ENCODE measurements around the gene MOV10. TPM values are rescaled to one million over a fixed set of nuclear protein-coding genes. Genes with fewer than 3 reads are reported as not detected.

Gene MOV10
- total and polyA plus RNA-seq, 2 of the 13 experiments (the other 11 are each of a cell fraction or from before 2014, with no cell fraction given) = 56.4 to 58.2 TPM

DNA sequence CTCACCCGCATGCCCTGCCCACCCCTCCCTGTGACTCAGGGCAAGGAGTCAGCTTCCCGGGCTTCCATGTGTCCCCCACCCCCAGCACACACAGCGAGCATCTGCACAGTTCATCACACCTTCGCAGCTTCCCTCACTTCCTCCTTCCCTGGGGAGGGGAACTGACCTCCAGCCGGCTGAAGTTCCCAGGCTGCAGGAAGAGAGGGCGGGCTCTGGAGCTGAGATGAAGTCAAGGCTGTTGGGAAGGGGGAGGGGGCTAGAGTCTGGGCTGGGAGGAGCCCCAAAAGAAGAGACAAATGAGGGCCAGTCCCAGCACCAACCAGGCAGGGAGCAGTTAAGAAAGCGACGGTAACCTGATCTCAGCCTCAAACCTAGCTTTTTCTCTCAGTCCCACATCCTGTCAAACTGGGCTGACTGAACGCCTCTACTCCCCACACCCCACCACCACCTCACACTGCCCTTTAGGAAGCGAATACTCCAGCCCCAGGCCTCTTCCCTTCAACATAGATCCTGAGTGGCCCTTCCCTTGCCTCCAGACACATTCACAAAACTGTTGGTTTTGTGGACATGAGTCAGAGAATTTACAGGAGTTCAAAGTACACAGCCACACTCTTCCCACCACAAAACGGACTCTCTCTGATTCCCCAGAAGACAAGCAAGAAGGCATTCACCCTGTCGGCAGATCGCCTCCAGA is 30.6 kb downstream of the MOV10 start (continued):
- TF ChIP-seq, protein P1, sequence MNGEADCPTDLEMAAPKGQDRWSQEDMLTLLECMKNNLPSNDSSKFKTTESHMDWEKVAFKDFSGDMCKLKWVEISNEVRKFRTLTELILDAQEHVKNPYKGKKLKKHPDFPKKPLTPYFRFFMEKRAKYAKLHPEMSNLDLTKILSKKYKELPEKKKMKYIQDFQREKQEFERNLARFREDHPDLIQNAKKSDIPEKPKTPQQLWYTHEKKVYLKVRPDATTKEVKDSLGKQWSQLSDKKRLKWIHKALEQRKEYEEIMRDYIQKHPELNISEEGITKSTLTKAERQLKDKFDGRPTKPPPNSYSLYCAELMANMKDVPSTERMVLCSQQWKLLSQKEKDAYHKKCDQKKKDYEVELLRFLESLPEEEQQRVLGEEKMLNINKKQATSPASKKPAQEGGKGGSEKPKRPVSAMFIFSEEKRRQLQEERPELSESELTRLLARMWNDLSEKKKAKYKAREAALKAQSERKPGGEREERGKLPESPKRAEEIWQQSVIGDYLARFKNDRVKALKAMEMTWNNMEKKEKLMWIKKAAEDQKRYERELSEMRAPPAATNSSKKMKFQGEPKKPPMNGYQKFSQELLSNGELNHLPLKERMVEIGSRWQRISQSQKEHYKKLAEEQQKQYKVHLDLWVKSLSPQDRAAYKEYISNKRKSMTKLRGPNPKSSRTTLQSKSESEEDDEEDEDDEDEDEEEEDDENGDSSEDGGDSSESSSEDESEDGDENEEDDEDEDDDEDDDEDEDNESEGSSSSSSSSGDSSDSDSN (CRISPR knock-in tag; IDR thresholded peaks at IDR 0.05) = peak; percentile 35; the same call in 1 of the 2 replicates
- 0 out of 2 replicates have a peak, but pooled peaks have one; percentile 22 for TF ChIP-seq DR1 (CRISPR knock-in tag; IDR thresholded peaks at IDR 0.05)
- TF ChIP-seq ZNF337 (CRISPR knock-in tag; IDR thresholded peaks at IDR 0.05; ENCODE audit: borderline replicate concordance, low read depth) = 0 out of 2 replicates have a peak, but pooled peaks have one; percentile 53
- TF ChIP-seq, protein P2, sequence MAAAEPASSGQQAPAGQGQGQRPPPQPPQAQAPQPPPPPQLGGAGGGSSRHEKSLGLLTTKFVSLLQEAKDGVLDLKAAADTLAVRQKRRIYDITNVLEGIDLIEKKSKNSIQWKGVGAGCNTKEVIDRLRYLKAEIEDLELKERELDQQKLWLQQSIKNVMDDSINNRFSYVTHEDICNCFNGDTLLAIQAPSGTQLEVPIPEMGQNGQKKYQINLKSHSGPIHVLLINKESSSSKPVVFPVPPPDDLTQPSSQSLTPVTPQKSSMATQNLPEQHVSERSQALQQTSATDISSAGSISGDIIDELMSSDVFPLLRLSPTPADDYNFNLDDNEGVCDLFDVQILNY (CRISPR knock-in tag; conservative IDR thresholded peaks at IDR 0.05) = no peak
- no peak for TF ChIP-seq SMAD9 (CRISPR knock-in tag; IDR thresholded peaks at IDR 0.05)
- TF ChIP-seq ZNF274 (CRISPR knock-in tag; IDR thresholded peaks at IDR 0.05) = peak; percentile 81; the same call in 1 of the 2 replicates
- TF ChIP-seq, protein P3, sequence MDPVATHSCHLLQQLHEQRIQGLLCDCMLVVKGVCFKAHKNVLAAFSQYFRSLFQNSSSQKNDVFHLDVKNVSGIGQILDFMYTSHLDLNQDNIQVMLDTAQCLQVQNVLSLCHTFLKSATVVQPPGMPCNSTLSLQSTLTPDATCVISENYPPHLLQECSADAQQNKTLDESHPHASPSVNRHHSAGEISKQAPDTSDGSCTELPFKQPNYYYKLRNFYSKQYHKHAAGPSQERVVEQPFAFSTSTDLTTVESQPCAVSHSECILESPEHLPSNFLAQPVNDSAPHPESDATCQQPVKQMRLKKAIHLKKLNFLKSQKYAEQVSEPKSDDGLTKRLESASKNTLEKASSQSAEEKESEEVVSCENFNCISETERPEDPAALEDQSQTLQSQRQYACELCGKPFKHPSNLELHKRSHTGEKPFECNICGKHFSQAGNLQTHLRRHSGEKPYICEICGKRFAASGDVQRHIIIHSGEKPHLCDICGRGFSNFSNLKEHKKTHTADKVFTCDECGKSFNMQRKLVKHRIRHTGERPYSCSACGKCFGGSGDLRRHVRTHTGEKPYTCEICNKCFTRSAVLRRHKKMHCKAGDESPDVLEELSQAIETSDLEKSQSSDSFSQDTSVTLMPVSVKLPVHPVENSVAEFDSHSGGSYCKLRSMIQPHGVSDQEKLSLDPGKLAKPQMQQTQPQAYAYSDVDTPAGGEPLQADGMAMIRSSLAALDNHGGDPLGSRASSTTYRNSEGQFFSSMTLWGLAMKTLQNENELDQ (CRISPR knock-in tag; IDR thresholded peaks at IDR 0.05; ENCODE audit: borderline replicate concordance) = no peak
- TF ChIP-seq HNRNPH1 (optimal IDR thresholded peaks at IDR 0.05; ENCODE audit: low read depth, low read length) = no peak
- no peak for TF ChIP-seq GTF2F1 (IDR thresholded peaks at IDR 0.05; ENCODE audit: low read length)
- TF ChIP-seq, protein P4, sequence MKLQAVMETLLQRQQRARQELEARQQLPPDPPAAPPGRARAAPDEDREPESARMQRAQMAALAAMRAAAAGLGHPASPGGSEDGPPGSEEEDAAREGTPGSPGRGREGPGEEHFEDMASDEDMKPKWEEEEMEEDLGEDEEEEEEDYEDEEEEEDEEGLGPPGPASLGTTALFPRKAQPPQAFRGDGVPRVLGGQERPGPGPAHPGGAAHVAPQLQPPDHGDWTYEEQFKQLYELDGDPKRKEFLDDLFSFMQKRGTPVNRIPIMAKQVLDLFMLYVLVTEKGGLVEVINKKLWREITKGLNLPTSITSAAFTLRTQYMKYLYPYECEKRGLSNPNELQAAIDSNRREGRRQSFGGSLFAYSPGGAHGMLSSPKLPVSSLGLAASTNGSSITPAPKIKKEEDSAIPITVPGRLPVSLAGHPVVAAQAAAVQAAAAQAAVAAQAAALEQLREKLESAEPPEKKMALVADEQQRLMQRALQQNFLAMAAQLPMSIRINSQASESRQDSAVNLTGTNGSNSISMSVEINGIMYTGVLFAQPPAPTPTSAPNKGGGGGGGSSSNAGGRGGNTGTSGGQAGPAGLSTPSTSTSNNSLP (IDR thresholded peaks at IDR 0.05; ENCODE audit: low read depth, low read length) = no peak
- TF ChIP-seq ZNF354B (CRISPR knock-in tag; IDR thresholded peaks at IDR 0.05) = no peak
- no peak for TF ChIP-seq ZBTB1 (CRISPR knock-in tag; IDR thresholded peaks at IDR 0.05; ENCODE audit: borderline replicate concordance)
- TF ChIP-seq RFXAP (CRISPR knock-in tag; IDR thresholded peaks at IDR 0.05; ENCODE audit: borderline replicate concordance) = no peak
- TF ChIP-seq TGIF2 (CRISPR knock-in tag; IDR thresholded peaks at IDR 0.05) = peak; percentile 71
- TF ChIP-seq, protein P5, sequence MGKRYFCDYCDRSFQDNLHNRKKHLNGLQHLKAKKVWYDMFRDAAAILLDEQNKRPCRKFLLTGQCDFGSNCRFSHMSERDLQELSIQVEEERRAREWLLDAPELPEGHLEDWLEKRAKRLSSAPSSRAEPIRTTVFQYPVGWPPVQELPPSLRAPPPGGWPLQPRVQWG (CRISPR knock-in tag; IDR thresholded peaks at IDR 0.05; ENCODE audit: borderline replicate concordance, low read depth) = no peak
- no peak for TF ChIP-seq ZNF510 (CRISPR knock-in tag; IDR thresholded peaks at IDR 0.05; ENCODE audit: low read depth)
- TF ChIP-seq TBX3 (IDR thresholded peaks at IDR 0.05; ENCODE audit: borderline replicate concordance) = peak; percentile 29; the same call in 1 of the 2 replicates
- no peak for TF ChIP-seq AHR (CRISPR knock-in tag; IDR thresholded peaks at IDR 0.05)
- 0 out of 2 replicates have a peak, but pooled peaks have one; percentile 56 for TF ChIP-seq ZIK1 (CRISPR knock-in tag; IDR thresholded peaks at IDR 0.05; ENCODE audit: borderline replicate concordance, low read depth)
- TF ChIP-seq KDM4B (CRISPR knock-in tag; IDR thresholded peaks at IDR 0.05) = no peak
- no peak for TF ChIP-seq HES4 (CRISPR knock-in tag; IDR thresholded peaks at IDR 0.05; ENCODE audit: borderline replicate concordance)
- TF ChIP-seq MBD4 (IDR thresholded peaks at IDR 0.05; ENCODE audit: borderline replicate concordance, low read length) = no peak
